Prostate gland (tissue), 2 donors: ENCODE results near the gene KDR. TPM values are rescaled to one million over a fixed set of nuclear protein-coding genes. Genes with fewer than 3 reads are reported as not detected.

Source experiments
- DNase-seq: peaks from one replicate; pipeline ENCODE4 v3.0.0-alpha.2; 2019; ENCODE audit warnings: low spot score
- H3K27ac ChIP-seq, 2 donors: fragments of 200-600 bp; sonication (generic); 2 replicates each; pipeline ENCODE4 v1.5.1; 2017 to 2019
- H3K27me3 ChIP-seq: fragments of 200-600 bp; sonication (generic); replicated peaks from 2 replicates; pipeline ENCODE4 v1.5.1; 2019; ENCODE audit not compliant: insufficient read depth
- H3K36me3 ChIP-seq, 2 donors: fragments of 200-600 bp; sonication (generic); 1 replicate in 1 of 2; 2 replicates in 1 of 2; pipeline versions ENCODE4 v1.5.1 to v1.8.1; 2017 to 2019
- H3K4me1 ChIP-seq: fragments of 200-600 bp; sonication (generic); replicated peaks from 2 replicates; pipeline ENCODE4 v1.5.1; 2019
- H3K4me3 ChIP-seq, 2 donors: fragments of 200-600 bp; sonication (generic); 2 replicates each; pipeline ENCODE4 v1.5.1; 2017 to 2019
- H3K9me3 ChIP-seq: fragments of 200-600 bp; sonication (generic); 2 replicates; pipeline ENCODE4 v1.5.1; 2017
- CTCF ChIP-seq, 4 experiments: fragments of 200-600 bp in 2 of 4; fragments of 450-650 bp in 2 of 4; sonication (generic) in 2 of 4; IDR thresholded peaks; 1 replicate in 3 of 4; 2 replicates in 1 of 4; pipeline ENCODE4 v1.5.1; 2016 to 2019; ENCODE audit warnings: antibody characterized with exemption in 4 of 4, mild to moderate bottlenecking in 2 of 4, moderate library complexity in 2 of 4
- POLR2A ChIP-seq: fragments of 450-650 bp; IDR thresholded peaks from one replicate; pipeline ENCODE4 v1.6.1; 2016; ENCODE audit warnings: antibody characterized with exemption, mild to moderate bottlenecking
- POLR2AphosphoS5 ChIP-seq: sonication (generic); formaldehyde crosslinking; IDR thresholded peaks from one replicate; pipeline ENCODE4 v1.6.1; 2017; ENCODE audit warnings: antibody characterized with exemption
- WGBS: methylation state at CpG from one replicate; pipeline ENCODE4 v1.1.5; 2018; 5-methylcytosine and 5-hydroxymethylcytosine counted together
- intact Hi-C: fragments of 100-400 bp; cut with DNase I; formaldehyde crosslinking; loops from one replicate; pipeline ENCODE4 v1.14.2; 2022
- total RNA-seq, 2 donors: library from RNA; depleted of rRNA; stranded (reverse); fragments of >200 nt; gene quantifications; one replicate each; pipeline ENCODE4 v1.1.0, GENCODE V29; 2016

The KDR gene
- total RNA-seq, 2 donors from 2014 or later: 22.7 to 23.5 TPM

- no peak overlapping the region for H3K4me3 ChIP-seq
- no peak for DNase-seq
- intact Hi-C loops: loop anchor here (5.0 kb wide), 1 partner anchor 39 kb away; no protein-coding TSS in a partner anchor
- no peaks in the 10 kb centered on the region for H3K9me3 ChIP-seq
- H3K27me3 ChIP-seq: no peaks in the 10 kb centered on the region
- no peak for TF ChIP-seq POLR2A
- no peak for TF ChIP-seq POLR2AphosphoS5
- TF ChIP-seq CTCF (IDR thresholded peaks at IDR 0.05): no peak
- peaks cover 0 to 5% of the 10 kb centered on the region in 2 donors for H3K36me3 ChIP-seq
- H3K27ac ChIP-seq: no peak overlapping the region
- 93% methylated on average over 4 of the region's 4 CpGs for WGBS
- H3K4me1 ChIP-seq: no peaks in the 10 kb centered on the region
Observed at GRCh38 chr4:55083735-55084134, 41.7 kb downstream of the KDR start.

- no peak for TF ChIP-seq POLR2AphosphoS5
- TF ChIP-seq POLR2A: no peak
- TF ChIP-seq CTCF (IDR thresholded peaks at IDR 0.05): no peak
- Histone ChIP-seq H3K4me3 (no peak overlapping the region), H3K36me3 (peaks cover 0 to 5% of the 10 kb centered on the region in 2 donors), H3K27me3 (no peaks in the 10 kb centered on the region), H3K9me3 (no peaks in the 10 kb centered on the region), H3K27ac (no peak overlapping the region), H3K4me1 (no peaks in the 10 kb centered on the region)
- DNase-seq: no peak
- 75% methylated on average over 2 of the region's 2 CpGs for WGBS
- intact Hi-C loops: loop anchor here (5.0 kb wide), 1 partner anchor 40 kb away; no protein-coding TSS in a partner anchor
Observed at GRCh38 chr4:55082756-55083155, 42.6 kb downstream of the KDR start.

GRCh38 chr4:55080174-55080865 lies 45.1 kb downstream of the KDR start:
- 43% methylated on average over 9 of the region's 9 CpGs for WGBS
- DNase-seq: no peak
- Histone ChIP-seq H3K9me3 (no peaks in the 10 kb centered on the region), H3K4me1 (no peaks in the 10 kb centered on the region), H3K27me3 (no peaks in the 10 kb centered on the region), H3K36me3 (no peaks in the 10 kb centered on the region), H3K27ac (peak overlapping the region; percentile 10 to 14), H3K4me3 (no peak overlapping the region)
- intact Hi-C loops: loop anchor here (2.0 to 5.0 kb wide), 2 partner anchors 42 to 48 kb away; no protein-coding TSS in a partner anchor
- no peak for TF ChIP-seq POLR2A

GRCh38 chr4:55079451-55080173 lies 45.8 kb downstream of the KDR start:
- no peaks in the 10 kb centered on the region for H3K9me3 ChIP-seq
- no peaks in the 10 kb centered on the region for H3K36me3 ChIP-seq
- peak; percentile 17 for DNase-seq
- H3K27ac ChIP-seq: peak overlapping the region; percentile 14 to 19
- TF ChIP-seq POLR2AphosphoS5: no peak
- TF ChIP-seq POLR2A: no peak
- TF ChIP-seq CTCF (IDR thresholded peaks at IDR 0.05): no peak
- no peaks in the 10 kb centered on the region for H3K27me3 ChIP-seq
- intact Hi-C loops: loop anchor here (2.0 to 5.0 kb wide), 2 partner anchors 43 to 47 kb away; no protein-coding TSS in a partner anchor
- H3K4me1 ChIP-seq: no peaks in the 10 kb centered on the region
- H3K4me3 ChIP-seq: no peak overlapping the region
- WGBS: 70% methylated on average over 14 of the region's 14 CpGs

- H3K27ac ChIP-seq: peak overlapping the region; percentile 14 to 19
- 75% methylated on average over 8 of the region's 8 CpGs for WGBS
Observed at GRCh38 chr4:55078987-55079386, 46.4 kb downstream of the KDR start.

More at GRCh38 chr4:55078987-55079386, 46.4 kb downstream of the KDR start:
- Histone ChIP-seq H3K4me1 (no peaks in the 10 kb centered on the region), H3K4me3 (no peak overlapping the region), H3K36me3 (no peaks in the 10 kb centered on the region), H3K27me3 (no peaks in the 10 kb centered on the region), H3K9me3 (no peaks in the 10 kb centered on the region)
- intact Hi-C loops: no loop called here
- DNase-seq: peak; percentile 6
- no peak for TF ChIP-seq POLR2A
- no peak for TF ChIP-seq POLR2AphosphoS5
- no peak for TF ChIP-seq CTCF (IDR thresholded peaks at IDR 0.05)
